ENCODE measurements around the gene PUS7.
"Not testable (repeated sequence)": the region's sequence is repeated elsewhere in the genome, so short reads cannot be mapped to it uniquely, and the experiment has no call there.

PUS7 gene

GRCh38 chr7:105450177-105450861 is 71.8 kb downstream of the PUS7 start:
- no peak for DNase-seq

- DNase-seq = no peak
Measured at GRCh38 chr7:105448181-105448580, 73.9 kb downstream of the PUS7 start.

GRCh38 chr7:105444342-105444987 is 77.6 kb downstream of the PUS7 start:
- DNase-seq = no peak

- DNase-seq = not testable (repeated sequence)
Measured at GRCh38 chr7:105442214-105442613, 79.9 kb downstream of the PUS7 start.

GRCh38 chr7:105439174-105439893 is 82.7 kb downstream of the PUS7 start:
- no peak for DNase-seq

- no peak for DNase-seq
Measured at GRCh38 chr7:105438847-105439173, 83.3 kb downstream of the PUS7 start.

GRCh38 chr7:105438254-105438653 is 83.8 kb downstream of the PUS7 start:
- no peak for DNase-seq

- DNase-seq = not testable (repeated sequence)
Measured at GRCh38 chr7:105437356-105437755, 84.7 kb downstream of the PUS7 start.

GRCh38 chr7:105429746-105430612 is 92.1 kb downstream of the PUS7 start:
- peak in 9 of 58 donors; percentile 0 to 10 (median 2) for DNase-seq

- no peak for DNase-seq
Measured at GRCh38 chr7:105426606-105427146, 95.4 kb downstream of the PUS7 start.

- DNase-seq = no peak
Measured at GRCh38 chr7:105423987-105424386, 98.1 kb downstream of the PUS7 start.

GRCh38 chr7:105413887-105414437 is 108.1 kb downstream of the PUS7 start:
- no peak for DNase-seq

- not testable (repeated sequence) for DNase-seq
Measured at GRCh38 chr7:105410774-105411173, 111.3 kb downstream of the PUS7 start.

- DNase-seq = not testable (repeated sequence)
Measured at GRCh38 chr7:105409775-105410174, 112.3 kb downstream of the PUS7 start.

- DNase-seq = no peak
Measured at GRCh38 chr7:105408791-105409410, 113.2 kb downstream of the PUS7 start.
